Measurements from ENCODE around the gene PRR33.

GRCh38 chr11:1868636-1869291 lies 22.9 kb downstream of the PRR33 start:
- TF ChIP-seq CTCF (conservative IDR thresholded peaks at IDR 0.05; ENCODE audit: low read depth, low read length): no peak
- TF ChIP-seq EZH2 (IDR thresholded peaks at IDR 0.05; ENCODE audit: low read length, unreplicated experiment): no peak
- no peak for TF ChIP-seq EZH2phosphoT487 (IDR thresholded peaks at IDR 0.05; ENCODE audit: borderline replicate concordance, low read length)
